T47D (cell line): ENCODE measurements around the gene PCK2.
A peak's percentile ranks its signal among the peaks of the same experiment; 100 is the strongest.

ENCODE experiments used
- DNase-seq, 2 experiments: peaks; one replicate each; pipeline versions ENCODE4 v3.0.0 to v3.0.0-alpha.2; 2011 to 2012; ENCODE audit warnings: low read depth in 1 of 2, low spot score in 1 of 2
- JUND ChIP-seq: IDR thresholded peaks from 2 replicates; pipeline ENCODE4 v1.6.1; 2012; ENCODE audit warnings: low read depth
- in situ Hi-C: cut with HindIII; loops from 2 replicates; pipeline ENCODE4 v1.10.0; 2016; ENCODE audit warnings: low sequenced_read_pairs, low pct_unique_long_range_greater_than_20kb

Gene PCK2

DNA sequence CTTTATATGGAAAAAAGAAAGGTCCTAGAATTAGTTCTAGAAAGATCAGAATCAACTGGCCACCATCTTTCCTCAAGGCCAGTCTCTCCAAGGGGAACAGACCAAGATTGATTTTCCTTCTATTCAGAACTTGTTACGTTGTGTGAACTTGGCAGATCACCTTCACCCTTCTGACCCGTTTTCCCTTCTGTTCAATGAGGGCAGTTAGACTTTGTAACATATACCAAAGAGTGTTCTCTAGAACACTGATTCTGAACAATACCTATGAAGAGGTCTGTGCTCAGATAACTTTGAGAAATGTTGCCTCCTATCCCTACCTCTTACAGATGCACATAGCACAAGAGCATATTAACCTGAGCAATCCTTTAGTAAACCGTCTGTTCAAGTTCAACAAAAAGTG, 10.6 kb upstream of the PCK2 start:
- no peak for DNase-seq
- TF ChIP-seq JUND, result no peak
- in situ Hi-C loops, result no loop called here

DNA sequence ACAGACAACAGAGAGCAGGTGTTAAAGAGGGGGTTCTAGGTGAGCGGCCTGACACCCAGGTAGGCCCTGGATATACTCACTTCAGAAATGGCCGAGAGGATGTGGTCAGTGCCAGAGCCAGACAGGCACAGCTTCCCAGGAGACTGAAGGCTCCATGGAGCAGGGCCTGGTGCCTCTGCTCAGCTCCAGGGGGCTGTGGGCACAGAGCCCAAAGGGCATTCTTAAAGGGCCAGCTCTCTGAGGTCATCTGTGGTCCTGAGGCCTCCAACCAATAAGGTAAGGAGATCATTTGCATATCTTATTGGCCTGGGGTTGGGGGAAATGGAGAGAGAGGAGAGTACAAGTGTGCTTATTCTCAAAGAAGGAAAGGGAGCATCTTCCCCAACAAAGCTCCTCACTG, 9.7 kb upstream of the PCK2 start:
- DNase-seq, result no peak
- in situ Hi-C loops, result no loop called here
- no peak for TF ChIP-seq JUND

DNA sequence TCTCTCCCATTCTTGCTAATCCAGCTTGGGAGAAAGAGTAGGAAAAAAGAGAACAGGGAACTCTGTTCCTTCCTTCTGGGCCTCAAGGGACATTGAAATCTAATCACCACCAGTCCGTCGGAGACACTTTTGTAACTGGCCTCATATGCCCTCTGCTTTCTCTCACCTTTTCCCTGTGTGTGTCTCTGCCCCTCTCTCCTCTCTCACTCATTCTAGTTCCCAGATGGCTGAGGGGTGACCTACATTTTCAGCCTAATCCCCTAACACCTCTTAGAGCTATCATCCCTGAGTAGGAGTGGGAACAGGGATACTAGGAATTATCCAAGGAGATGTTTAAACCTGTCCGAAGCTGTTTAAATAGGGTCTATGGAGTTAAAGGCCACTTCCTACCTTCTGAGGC, 8.9 kb upstream of the PCK2 start:
- in situ Hi-C loops, result no loop called here
- TF ChIP-seq JUND, result no peak
- DNase-seq, result no peak

DNA sequence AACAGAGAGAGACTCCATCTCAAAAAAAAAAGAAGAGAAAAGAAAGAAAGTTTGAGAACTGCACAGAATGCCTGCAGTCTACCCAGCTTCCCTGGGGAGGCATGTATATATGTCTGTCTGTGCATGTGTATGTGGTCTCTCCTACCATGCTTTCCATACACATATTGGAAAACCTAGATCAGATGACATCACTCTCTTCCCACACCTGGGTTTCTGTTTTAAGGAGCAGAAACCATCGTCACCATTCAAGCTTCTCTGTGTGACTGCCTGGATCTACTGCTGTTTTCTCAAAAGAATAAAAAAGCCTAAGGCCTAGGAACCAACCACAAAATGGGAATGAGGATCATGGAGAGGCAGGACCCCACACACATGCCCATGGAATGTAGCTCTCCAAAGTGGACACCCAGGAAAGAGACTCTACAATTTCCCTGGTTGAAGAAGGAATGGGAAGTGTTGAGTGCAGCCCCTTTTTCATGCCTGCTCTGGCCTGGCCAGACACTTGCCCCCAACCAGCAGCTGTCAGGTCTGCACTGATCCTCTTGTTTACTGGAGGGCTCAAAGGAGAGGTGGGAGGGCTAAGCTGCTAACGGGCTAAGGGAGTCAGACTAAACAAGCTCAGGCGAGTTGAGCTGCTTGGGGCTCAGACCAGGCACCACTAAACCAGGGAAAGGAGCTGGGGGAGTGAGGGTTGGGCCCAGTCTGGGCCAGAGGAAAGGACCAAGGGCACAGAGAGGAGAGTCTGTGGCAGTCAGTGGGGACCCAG, 7.7 kb upstream of the PCK2 start:
- in situ Hi-C loops, result no loop called here
- no peak for TF ChIP-seq JUND
- DNase-seq, result no peak

DNA sequence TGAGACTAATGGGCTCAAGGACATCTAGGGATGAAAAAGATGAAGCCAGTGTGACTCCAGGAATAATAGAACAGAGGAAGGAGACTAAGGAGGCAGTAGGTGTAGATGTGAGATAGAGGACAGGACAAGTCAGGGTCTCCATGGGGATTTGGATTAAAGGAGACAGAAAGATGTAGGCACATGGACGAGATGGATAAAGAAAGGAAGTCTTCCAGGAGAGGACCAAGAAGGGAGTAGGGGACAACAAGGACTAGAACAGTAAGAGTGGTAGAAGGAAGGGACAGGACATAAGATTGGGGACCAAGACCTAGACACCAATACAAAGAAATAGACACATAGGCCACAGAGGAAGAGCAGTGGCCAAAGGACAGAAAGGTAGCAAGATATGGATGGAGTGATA, 7.1 kb upstream of the PCK2 start:
- in situ Hi-C loops, result no loop called here
- no peak for DNase-seq

DNA sequence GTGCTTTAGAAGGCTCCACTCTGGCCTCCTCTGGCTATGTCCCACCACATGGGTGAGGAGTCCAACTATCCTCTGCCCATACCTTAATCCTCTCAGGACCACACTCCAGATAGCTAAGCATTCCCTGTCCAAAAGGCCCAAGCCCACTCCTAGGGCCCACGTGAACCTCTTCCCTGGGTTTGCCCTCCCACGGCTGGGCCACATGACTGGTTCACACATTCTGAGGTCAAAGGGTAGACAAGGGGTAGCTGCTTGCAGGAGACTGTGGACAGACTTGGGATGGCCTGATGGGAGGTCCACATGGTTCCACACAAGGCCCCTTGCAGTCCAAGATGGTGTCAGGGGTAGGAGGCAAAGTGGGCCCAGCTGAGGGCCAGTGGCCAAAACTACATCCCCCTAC, 6.0 kb upstream of the PCK2 start:
- in situ Hi-C loops, result no loop called here

More for the DNA sequence above, 7.1 kb upstream of the PCK2 start:
- TF ChIP-seq JUND, result no peak

DNA sequence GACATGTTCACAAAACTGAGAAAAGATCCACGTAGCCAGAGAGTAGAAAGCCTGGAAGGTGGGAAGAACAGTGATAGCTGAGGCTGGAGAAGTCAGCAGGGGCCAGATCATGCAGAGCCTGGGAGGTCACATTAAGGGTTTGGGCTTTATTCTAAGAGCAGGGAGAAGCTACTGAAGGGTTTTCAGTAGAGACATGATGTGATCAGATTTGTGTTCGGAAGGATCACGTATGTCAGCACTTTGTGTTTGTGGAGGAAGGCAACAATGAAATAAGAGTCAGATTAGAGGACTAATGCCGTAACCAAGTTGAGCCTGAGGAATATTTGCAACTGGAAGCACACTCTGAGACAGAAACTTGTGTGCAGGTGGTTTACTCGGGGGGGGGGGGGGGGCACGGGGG, 4.2 kb upstream of the PCK2 start:
- no peak for DNase-seq
- no peak for TF ChIP-seq JUND
- in situ Hi-C loops, result no loop called here

More for the DNA sequence above, 6.0 kb upstream of the PCK2 start:
- TF ChIP-seq JUND, result no peak
- no peak for DNase-seq

DNA sequence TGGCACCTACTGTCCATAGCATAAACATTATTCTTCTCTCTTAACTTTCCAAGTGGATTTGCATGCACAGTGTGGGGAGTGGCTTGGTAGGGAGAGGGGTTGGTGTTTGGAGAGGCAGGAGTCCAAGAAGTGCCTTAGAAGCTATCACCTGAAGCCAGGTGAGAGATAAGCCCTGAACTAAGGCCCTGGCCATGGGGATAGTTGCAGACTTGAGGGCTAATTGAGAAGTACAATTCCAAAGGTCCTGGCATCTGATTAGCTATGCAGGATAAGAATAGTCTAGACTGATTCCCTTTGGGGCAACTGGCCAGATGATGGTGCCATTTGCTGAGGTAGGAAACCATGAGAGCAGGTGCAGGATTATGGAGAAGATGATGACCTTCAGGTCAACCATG, 2.0 kb upstream of the PCK2 start:
- no peak for DNase-seq
- TF ChIP-seq JUND, result no peak
- in situ Hi-C loops, result no loop called here

DNA sequence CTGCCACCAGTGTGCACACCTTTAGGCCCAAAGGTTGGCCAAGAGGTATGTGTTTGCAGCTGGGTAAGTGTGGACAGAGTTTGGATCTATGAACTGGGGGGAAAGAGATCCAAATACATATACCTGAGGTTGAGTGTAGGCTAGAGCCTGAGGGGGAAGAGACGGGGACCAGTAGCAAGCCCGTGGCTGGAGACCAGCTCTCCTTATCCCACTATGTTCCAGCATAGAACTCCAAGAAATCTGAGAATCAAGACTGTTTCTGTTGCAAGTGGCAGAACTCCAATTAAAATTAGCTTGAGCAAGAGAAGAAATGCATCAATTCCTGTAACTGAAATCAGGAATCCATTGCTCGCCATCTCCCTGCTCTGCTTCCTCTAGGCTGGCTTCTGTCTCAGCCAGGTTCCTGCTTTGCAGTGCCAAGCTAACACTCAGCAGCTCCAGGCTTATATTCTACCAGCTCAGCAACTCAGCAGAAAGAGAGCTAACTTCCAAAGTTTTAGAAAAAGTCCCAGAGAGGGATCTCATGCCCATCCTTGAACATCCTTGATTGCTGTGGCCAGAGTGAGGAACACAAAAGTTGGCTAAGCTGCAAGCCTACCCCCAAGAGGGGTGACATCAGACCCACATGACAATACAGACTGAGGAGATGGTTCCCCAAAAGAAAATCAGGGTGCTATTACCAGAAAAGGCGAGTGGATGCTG, 1.5 kb upstream of the PCK2 start:
- in situ Hi-C loops, result no loop called here
- DNase-seq, result no peak
- no peak for TF ChIP-seq JUND

DNA sequence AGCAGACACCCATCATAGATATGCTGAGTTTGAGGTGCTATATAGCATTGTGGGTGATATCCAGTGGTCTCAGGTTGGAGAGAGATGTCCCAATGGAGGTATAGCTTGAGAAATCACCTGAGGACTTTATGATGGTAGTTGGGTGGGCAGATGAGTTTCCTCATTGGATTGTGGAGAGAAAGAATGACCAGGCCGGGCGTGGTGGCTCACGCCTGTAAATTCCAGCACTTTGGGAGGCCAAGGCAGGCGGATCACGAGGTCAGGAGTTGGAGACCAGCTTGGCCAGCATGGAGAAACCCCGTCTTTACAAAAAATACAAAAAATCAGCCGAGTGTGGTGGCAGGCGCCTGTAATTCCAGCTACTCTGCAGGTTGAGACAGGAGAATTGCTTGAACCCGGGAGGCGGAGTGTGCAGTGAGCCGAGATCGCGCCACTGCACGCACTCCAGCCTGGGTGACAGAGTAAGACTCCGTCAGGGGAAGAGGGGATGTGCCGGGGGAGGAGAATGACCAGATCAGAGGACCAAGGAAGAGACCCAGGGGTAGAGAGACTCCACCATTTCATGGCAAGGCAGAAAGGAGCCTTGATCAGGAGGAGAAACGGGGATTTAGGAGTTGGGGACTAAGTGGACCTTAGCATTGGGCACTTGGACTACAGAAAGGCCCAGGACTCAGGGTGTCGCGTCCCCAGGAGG, 757 bp upstream of the PCK2 start:
- no peak for DNase-seq
- in situ Hi-C loops, result no loop called here
- TF ChIP-seq JUND, result no peak

DNA sequence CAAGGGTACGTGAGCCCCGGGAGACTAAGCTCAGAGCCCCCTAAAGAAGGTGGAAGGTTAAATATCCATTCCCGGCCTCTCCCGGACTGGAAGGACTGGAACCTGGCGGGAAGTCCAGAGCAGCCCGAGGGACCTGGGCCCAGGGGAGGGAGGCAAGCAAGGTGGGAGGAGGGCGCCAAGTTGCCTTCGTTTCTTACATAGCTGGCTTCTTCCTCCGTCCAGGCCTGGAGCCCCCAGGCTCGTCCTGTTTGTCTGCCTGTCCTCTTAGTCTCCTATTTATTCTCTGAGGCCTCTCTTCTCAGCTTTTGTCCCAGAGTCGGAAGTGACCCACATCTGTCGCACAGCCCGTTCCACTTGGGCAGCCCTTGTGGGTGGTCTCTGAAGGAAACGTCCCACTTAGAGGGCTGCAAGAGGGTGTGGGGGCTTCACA, 745 bp downstream of the PCK2 start:
- TF ChIP-seq JUND, result no peak
- in situ Hi-C loops, result no loop called here
- DNase-seq, result no peak

DNA sequence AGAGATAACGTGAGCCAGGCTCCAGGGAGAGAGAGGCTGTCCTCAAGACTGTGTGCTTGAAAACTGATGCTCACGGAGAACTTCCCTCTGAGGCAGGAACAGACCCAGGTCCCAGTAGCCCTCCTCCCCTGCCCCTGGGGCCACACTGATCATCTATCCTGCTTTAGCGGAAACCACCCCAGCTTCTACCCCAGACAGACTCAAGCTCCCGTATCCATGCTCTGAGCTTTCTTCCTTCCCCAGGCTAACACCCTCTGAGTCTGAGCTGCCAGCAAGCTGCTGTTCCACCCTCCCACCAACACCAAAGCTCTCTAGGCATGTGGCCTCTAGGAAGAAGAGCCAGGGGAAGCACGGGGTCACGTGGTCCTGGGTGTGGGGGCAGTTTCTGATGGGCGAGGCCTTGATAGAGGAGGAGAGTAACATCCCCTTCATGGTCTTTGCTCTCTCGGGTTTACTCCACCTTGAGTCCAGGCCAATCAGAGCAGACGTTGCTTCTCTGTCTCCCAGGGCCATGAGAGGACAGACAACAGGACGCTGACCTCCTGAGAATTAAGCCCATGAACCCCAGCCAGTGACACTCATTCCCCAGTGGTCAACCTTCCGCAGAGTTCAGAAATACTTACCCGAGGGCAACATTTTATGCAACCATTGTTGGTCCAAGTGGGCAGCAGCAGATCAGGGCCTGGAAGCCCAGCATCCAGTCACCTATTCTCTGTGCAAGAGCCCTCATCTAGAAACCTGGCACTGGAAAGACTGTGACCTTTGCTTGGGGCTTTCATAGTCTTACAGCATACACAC, 1.4 kb downstream of the PCK2 start:
- peak in 1 of 2 experiments; percentile 26 for DNase-seq
- in situ Hi-C loops, result no loop called here
- TF ChIP-seq JUND, result no peak

DNA sequence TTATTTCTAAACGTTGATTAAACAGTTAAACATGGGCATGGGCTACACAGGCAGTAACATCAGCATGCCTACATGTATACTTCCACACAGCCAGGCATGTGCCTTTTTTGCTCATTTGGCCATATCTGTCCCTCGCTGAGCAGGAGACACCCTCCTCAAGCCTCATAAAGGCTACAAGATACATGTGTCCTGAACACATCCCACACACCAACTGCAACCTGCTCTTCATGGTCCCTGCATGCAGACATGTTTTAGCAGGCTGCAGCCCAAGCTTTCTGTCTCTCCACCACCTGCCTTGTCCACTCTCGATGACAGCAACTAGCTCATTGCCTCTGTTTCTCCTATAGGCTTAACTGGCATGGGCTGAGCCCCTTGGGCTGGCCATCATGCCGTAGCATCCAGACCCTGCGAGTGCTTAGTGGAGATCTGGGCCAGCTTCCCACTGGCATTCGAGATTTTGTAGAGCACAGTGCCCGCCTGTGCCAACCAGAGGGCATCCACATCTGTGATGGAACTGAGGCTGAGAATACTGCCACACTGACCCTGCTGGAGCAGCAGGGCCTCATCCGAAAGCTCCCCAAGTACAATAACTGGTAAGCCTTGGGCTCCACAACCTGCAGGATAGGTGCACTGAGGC, 2.6 kb downstream of the PCK2 start:
- in situ Hi-C loops, result no loop called here
- TF ChIP-seq JUND, result no peak
- no peak for DNase-seq
